ENCODE results near the gene KAZN.

Gene KAZN

DNA sequence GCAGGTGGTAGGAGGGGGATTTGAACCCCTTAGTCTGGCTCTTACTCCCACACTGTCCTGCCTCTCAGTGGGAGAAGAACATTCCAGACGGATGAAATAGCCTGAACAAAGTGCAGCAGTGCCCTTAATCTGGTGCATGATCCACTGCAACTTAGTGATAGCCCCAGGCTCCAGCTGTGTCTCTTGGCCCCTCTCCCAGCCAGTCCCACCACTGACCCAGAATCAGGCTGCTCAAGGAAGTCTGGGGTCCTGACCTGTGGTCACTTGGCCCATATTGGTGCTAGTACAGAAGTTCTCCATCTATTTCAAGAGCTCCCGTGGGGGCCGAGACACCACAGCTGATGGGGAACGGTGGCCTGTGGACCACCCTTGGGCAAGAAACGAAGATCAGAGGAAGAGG, 255.0 kb downstream of the KAZN start:
- DNase-seq (ENCODE audit: low read depth): no peak
- H3K4me3 ChIP-seq (ENCODE audit: low read depth, low read length): no peak overlapping the region

DNA sequence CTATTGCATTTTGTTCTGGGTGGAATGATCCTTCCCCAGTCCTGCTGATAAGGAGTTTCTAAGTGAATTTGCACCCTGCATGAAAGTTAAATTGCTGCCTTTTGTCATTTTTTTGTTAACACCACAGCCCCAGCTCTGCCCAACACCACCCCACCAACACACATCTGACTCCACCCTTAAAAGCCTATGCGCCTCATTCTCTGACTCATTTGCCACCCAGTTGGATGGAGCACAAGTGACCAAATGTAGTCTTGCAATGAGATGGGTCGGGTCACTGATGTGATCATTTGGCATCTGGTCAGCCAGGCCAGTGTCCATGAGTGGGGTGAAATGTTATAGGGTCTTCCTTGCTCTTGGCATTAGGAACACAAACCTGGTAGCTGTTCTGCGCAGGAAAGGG, 256.8 kb downstream of the KAZN start:
- no peak overlapping the region for H3K4me3 ChIP-seq (ENCODE audit: low read depth, low read length)
- no peak for DNase-seq (ENCODE audit: low read depth)

DNA sequence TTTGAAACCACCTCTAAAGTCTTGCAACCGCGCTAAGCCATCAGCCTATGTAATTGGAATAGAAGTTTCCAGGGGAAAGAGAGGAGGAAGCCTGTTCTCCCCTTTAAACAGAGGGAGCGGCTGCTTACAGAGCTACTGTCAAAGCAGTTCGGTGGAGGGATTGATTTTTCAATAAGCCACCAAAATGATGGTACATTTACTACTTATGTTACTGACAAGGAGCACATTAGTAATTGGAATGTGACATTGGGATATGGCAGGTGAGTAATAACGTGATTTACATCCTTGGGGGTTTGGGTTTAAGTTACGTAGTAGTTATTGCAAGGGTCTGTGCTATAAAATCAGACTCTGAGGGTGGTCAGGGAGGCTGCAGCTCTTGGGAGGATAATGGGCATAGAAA, 257.3 kb downstream of the KAZN start:
- H3K4me3 ChIP-seq (ENCODE audit: low read depth, low read length): no peak overlapping the region
- no peak for DNase-seq (ENCODE audit: low read depth)

DNA sequence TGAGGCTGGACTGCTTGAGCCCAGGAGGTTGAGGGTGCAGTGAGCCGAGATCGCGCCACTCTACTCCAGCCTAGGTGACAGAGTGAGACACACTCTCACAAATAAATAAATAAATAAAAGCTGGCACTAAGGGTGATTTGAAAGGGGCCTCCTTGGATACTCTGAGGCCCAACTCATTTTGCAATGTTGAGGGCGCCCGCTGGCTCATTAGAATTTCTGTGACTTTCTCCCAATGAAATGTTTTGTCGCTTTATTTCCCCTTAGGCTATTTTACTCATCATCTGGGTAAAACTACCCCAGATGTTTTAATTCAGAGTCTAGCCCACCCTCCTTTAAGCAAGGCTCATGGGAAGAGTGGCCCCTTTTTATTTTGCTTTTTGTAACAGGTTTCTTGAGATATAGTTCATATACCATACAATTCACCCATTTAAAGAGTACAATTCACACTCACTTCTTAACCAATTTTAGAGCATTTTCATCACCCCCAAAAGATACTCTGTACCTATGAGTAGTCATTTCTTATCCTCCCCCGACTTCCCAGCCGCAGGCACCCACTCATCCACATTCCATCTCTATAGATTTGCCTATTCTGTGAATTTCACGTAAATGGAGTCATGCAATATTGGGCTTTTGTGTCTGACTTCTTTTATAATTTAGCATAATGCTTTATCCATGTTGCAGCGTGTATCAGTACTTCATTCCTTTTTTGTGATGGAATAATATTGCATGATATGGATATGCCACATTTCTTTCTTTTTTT, 259.1 kb downstream of the KAZN start:
- no peak overlapping the region for H3K4me3 ChIP-seq (ENCODE audit: low read depth, low read length)
- no peak for DNase-seq (ENCODE audit: low read depth)

DNA sequence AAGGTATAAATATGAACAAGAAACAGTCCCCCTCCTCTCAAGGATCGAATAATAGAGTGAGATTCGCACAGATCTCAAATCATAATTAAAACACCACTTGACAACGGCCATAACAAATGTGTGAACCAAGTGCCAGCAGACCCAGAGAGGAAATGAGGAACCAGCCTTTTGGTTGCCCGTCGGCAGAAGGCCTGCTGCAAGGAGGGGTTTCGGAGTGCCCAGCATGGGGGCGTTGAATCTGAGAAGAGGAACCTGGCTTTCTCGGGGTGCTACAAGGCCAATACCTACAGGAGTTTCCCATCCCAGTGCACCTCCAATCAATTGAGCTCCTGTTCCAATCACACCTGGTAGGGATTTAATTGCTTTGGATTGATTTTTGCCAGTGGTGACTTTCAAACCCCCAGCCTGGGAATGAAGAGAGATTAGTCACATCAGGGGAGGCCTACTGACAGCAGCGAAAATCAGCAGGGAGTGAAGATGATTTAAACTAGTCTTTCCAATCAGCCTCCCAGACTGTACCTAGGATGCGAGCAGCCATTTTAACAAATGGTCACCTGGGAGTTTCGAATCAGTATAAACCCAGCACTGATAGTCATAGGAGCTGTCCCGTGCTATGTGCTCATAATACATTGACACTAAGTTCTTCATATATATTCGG, 263.8 kb downstream of the KAZN start:
- DNase-seq (ENCODE audit: low read depth): no peak
- H3K4me3 ChIP-seq (ENCODE audit: low read depth, low read length): no peak overlapping the region

DNA sequence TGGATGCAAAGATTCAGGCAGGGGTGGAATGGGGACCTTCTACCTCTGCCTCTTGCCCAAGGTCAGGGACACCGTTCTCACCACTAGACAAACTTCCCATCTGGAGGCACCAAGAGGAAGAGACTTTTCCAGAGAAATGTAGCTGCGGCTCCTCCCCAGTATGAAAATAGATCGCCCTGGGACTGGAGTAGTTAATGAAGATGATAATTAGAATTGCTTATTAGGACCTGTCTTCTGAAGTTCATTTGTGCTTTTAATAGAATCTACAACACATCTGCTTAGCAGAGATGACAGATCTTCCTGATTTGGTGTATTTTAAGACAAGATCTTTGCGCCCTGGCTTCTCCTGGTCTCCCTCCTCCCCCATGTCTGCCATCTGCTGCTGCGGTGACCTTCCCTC, 266.6 kb downstream of the KAZN start:
- DNase-seq (ENCODE audit: low read depth): no peak
- no peak overlapping the region for H3K4me3 ChIP-seq (ENCODE audit: low read depth, low read length)

DNA sequence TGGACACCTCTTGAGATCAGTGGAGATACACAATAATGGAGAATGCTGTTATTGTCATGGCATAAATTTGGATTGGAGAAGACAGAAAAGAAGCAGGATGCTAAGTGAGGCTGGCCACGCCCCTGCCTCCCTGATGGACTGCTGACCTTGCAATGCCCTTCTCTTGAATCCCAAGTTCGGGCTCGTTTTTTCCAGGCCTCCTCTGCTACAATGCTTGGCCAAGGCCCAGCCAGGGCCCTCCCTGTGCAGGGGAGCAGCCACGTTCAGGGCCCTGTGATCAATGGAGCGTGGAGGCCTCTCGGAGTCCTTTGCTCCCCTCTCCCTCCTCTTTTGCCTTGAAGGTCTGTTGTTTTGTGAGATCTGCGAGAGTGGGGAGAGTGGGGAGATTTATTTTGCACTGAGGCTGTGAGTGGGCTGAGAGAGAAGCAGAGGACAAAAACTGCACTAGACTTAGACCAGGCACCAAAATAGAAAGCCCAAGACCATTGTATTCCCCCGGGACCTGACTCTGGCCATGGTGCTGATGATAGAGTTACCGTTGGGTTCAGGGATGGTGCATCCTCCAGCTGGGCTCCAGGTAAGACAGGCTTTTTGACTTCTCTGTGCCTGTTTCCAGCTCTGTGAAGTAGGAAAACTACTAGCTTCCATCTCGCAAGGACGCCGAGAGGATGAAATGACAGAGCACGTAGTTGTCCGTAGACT, 268.6 kb downstream of the KAZN start:
- H3K4me3 ChIP-seq (ENCODE audit: low read depth, low read length): no peak overlapping the region
- DNase-seq (ENCODE audit: low read depth): no peak

DNA sequence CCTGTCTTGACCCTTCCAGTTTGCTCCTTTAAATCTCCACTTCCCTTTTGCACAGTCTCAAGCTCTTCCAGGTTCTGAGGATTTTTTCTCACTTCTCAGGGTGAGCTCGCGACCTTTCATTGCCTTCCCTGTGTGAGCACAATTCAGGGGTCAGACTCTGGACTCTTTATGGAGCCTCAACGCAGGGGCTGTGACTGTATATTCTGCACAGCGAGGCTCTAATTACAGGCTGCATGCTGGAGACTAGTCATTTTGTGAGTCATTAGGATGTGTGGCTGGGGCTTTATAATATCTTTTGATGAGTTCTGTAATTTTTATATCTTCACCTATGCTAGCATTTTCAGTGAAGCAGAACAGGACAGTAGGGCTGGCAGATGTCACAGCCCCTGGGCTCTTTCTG, 270.7 kb downstream of the KAZN start:
- DNase-seq (ENCODE audit: low read depth): no peak
- H3K4me3 ChIP-seq (ENCODE audit: low read depth, low read length): no peak overlapping the region

DNA sequence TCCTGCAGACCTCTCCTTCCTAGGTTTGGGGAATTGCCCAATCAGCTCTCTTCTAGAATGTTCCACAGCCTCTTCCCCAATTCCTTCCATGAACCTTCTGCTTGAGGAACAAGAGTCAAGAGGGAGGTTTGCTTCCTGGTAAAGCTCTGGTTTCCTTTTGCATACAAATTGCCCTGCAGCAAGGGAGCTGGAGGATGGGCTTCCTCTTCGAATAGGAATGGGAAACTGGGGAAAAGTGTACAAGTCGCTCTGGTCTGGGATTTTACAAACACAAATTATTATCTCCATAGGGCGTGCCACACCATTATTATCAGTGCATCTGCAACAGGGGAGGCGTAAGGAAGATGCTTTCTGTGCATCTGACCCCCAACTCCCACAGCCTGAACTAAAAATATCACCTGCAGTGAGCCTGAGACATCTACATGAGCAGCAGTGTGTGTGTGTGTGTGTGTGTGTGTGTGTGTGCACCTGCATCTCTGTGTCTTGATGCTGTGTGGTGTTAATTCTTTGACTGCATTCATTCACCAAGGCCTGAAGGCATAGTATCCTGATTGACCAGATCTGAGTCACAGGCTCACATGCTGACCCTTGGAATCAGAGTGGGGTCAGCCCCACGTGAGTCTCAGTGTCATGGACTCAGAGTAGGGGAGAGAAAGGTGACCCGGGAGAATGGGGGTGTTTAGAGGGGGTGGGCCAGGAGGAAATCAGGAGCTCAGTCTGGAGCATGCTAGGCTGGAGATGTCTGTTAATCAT, 272.9 kb downstream of the KAZN start:
- DNase-seq (ENCODE audit: low read depth): no peak
- no peak overlapping the region for H3K4me3 ChIP-seq (ENCODE audit: low read depth, low read length)

DNA sequence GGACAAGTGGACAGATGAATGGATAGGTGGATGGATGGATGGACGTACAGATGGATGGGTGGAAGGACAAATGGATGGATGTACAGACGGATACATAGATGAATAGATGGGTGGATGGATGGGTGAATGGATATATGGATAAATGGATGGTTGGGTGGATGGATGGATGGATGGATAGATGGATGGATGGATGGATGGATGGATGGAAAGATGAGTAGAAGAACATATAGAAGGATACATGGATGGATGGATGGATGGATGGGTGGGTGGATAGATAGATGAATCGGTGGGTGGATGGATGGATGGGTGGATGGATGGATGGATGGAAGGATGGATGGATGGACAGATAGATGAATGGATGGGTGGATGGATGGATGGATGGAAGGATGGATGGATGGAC, 274.3 kb downstream of the KAZN start:
- no peak for DNase-seq (ENCODE audit: low read depth)
- H3K4me3 ChIP-seq (ENCODE audit: low read depth, low read length): no peak overlapping the region

DNA sequence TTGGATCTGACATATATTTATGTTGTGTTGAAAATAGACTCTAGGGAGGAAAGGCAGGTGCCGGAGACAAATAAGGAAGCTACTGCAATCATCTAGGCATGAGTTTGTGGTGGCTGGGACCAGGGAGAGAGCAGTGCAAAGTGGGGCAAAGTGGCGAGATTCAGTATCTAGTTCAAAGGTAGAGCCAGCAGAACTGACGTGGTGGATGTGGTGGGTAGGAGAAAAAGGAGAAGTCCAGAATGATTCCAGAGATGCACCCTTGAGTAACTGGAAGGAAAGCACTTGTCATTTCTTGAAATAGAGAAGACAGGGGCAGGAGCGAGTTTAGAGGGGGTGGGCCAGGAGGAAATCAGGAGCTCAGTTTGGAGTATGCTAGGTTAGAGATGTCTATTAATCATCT, 275.2 kb downstream of the KAZN start:
- DNase-seq (ENCODE audit: low read depth): no peak
- H3K4me3 ChIP-seq (ENCODE audit: low read depth, low read length): no peak overlapping the region

DNA sequence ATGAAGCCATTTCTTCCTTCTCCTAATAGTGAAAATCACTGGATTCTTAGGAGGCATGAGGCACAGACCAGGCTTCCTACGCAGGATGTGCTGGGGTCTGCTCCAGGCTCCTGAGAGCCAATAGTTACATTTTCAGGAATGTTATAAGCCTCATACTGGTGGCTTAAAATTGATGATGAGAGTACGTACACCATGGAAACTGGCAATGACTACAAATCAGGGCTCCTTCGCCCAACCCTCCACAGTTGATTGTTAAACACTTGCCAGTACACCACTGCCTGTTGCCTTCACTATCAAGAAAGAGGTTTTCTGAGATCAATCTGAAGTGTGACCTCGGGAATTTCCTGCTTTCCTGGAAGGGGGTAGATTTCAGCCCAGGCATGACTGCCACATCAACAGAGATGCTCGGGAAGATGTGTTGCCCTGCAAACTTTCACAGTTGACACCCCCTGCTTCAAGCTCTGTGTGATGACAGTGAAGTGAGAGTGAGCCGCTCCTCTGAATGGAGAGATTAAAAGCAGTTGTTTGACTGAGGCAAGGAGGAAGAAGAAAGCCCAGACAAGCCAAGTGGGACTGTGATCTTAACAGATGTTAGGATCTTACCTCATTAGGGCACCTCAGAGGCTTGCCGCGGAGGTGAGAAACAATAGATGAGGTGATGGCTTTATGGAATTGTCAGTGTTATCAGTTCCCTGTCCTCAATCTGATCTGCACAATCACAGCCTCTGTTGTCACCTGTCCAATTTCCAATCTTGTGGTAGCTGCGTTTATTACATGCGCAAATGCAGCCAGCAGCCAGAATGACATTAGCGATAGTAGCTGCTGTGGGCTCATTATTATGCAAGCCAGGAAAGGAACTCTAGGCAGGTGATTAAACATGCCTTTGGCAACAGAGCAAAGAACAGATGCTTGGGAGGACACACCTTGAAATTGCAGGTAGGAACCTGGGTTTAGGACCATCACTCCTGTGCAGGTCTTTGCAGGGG, 277.3 kb downstream of the KAZN start:
- DNase-seq (ENCODE audit: low read depth): no peak
- no peak overlapping the region for H3K4me3 ChIP-seq (ENCODE audit: low read depth, low read length)

DNA sequence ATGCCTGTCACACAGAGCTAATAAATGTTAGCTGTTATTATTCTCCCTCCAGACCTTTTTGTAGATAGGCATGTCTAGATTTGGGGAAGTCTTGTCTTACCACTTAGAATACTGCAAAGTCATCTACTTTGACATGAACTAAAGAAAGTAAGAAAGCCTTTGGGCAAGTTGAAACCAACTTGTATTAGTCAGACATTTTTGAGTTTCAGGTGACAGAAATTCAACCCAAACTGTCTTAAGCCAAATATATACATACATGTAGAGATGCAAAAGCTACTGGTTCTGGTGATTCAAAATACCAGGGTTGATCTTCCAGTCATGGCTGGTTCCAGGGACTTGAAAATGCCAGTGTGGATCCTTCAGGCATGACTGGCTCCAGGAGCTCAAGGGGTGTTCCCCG, 278.3 kb downstream of the KAZN start:
- DNase-seq (ENCODE audit: low read depth): no peak
- H3K4me3 ChIP-seq (ENCODE audit: low read depth, low read length): no peak overlapping the region

DNA sequence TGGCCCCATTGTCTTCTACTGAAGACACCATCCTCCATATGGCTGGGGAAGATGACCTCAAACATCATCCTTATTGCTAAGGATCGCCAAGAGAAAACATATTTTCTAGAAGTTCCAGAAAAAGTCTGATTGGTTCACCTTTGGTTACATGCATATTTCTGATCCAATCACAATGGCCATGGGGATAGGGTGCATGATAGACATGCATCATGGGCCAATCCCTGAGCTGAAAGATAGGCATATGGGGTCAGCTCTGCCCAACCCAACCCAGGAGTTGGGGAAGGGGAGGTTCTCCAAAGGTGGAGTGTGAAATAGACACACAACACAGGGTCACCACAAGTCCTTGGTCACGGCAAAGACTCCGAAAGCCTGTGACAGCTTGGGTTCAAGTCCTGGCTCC, 278.7 kb downstream of the KAZN start:
- H3K4me3 ChIP-seq (ENCODE audit: low read depth, low read length): no peak overlapping the region
- no peak for DNase-seq (ENCODE audit: low read depth)

DNA sequence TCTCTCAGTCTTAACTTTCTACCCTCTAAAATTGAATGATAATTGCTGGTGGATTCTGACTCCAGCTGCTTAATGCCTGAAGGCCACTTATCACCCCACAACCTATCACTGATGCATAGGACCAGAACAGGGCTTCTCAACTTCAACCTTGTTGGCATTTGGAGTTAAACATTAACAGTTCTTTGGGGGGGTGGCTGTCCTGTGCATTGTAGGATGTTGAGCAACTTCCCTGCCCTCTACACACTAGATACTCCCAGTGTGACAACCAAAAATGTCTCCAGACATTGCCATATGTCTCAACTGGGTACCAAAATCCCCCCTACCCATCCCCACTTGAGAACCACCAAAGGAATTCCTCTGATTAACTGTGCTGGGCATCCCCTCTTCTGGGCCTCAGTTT, 279.6 kb downstream of the KAZN start:
- DNase-seq (ENCODE audit: low read depth): no peak
- no peak overlapping the region for H3K4me3 ChIP-seq (ENCODE audit: low read depth, low read length)

DNA sequence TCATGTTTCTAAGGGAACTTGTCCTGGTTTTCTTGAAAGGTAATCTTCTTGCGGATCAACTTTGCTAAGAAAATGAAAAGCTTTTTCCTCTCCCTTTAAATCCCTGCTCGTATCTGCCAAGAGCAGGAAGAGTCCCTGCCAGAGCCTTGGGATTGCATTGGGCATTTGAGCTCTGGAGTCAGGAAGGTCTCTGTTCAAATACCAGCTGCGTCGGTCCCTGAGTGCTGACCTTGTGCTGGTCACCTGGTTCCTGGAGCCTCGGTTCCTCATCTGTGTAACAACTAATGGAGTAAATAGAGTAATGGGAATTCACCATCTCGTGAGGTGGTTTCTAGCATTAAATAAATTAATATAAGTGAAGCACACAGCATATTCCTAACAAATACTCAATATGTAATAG, 280.5 kb downstream of the KAZN start:
- no peak for DNase-seq (ENCODE audit: low read depth)

DNA sequence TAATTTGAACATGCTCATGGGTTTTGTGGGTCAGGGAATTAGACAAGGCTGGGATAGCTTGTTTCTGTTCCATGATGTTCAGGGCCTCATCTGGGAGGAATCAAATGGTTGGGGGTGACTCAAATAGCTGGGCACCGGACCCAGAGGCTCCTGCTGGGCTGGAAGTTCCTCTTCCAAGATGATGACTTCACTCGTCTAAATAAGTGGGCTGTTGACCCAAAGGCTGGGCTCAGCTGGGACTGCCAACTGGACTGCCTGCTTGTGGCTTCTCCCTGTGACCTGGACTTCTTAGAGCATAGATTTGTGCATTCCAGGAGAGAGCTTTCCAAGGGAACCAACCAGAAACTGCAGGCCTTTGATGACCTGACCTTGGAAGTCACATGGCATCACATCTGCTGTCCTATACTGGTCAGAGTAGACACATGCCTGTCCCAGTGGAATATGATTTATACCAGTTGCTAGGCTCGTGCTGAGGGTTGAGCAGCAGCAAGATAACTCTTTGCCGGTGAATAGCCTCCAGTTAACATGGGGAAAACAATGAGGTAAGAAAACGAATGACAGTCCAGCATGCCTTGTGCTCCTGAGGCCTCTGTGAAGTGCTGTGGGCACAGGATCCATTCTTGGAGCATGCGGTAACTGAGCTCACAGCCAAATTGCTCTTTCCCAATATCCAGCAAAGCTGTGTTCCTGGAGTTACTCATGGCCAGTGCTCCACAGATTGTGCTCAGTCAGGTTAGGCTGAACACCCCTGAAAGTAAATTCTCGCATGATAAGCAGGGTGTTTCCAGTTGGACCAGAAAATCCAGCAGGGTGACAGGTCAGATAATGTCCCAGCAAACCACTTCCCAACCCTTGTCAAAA, 282.2 kb downstream of the KAZN start:
- no peak overlapping the region for H3K4me3 ChIP-seq (ENCODE audit: low read depth, low read length)
- DNase-seq (ENCODE audit: low read depth): no peak

More for the DNA sequence above, 280.5 kb downstream of the KAZN start:
- H3K4me3 ChIP-seq (ENCODE audit: low read depth, low read length): no peak overlapping the region
